Uterus (tissue), 2 donors: Measurements from ENCODE around the gene SOX2.

Source experiments
- CTCF ChIP-seq, 4 experiments: fragments of 200-600 bp in 2 of 4; fragments of 450-650 bp in 2 of 4; sonication (generic) in 2 of 4; IDR thresholded peaks; one replicate each; pipeline ENCODE4 v1.5.1; 2016 to 2019; ENCODE audit warnings: antibody characterized with exemption in 4 of 4, mild to moderate bottlenecking in 2 of 4, moderate library complexity in 1 of 4
- POLR2A ChIP-seq, 2 donors: fragments of 450-650 bp; IDR thresholded peaks; one replicate each; pipeline ENCODE4 v1.6.1; 2016; ENCODE audit warnings: antibody characterized with exemption in 2 of 2, mild to moderate bottlenecking in 1 of 2, moderate library complexity in 1 of 2

- TF ChIP-seq CTCF (IDR thresholded peaks at IDR 0.05) (no peak), POLR2A (IDR thresholded peaks at IDR 0.05) (no peak)
Observed at GRCh38 chr3:181689546-181689945, 22.2 kb upstream of the SOX2 start.
